ENCODE data around the gene PWWP2A. TPM values are rescaled to one million over a fixed set of nuclear protein-coding genes. Genes with fewer than 3 reads are reported as not detected.
"Not testable (repeated sequence)": the region's sequence is repeated elsewhere in the genome, so short reads cannot be mapped to it uniquely, and the experiment has no call there.

The PWWP2A gene
- total RNA-seq, 1 donor from 2014 or later = 29.2 TPM

DNA sequence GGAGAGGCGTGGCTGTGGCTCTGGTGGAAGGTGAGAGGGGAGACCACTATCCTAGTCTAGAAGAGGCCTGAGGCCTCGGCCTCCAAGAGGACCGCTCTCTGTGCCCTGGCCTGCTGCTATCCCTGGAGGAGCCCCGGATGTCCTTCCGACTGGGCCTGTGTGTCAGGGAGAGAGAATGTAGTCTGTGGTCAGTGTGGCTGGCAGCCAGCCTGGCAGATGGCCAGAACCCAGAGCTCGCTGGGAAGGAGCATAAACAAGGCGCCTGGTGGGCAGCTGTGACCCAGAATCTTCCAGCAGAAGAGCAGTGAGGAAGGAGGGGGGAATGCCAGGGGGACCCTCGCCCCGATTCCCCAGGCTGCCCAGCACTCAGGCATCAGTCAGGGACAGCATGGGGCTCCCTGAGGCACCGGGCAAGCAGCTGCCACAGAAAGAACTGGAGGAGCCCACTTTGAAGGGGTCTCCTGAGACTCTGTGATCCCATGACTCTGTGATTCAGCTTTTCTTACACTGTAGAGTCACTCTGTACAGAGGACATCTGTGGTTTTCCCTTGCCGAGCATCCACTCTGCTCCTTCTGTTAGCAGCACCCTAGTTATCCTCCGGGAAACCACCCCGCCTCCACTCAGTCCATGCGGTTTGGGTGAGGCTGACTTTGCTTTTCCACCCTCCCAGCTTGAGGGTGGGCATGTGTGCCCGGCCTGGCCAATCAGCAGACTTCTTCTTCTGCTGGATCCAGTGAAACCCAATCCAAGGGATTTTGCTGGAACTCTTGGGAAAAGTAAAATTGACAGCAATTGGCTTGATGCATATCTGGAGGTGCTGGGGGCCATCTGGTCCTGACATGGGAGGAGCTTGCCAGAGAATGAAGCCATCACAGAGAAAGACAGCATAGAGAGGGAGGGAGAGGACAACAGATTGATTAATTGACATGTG, 46.2 kb upstream of the PWWP2A start:
- H3K4me3 Mint-ChIP-seq = no peak overlapping the region
- peak; percentile 68 for DNase-seq (ENCODE audit: extremely low spot score, unreplicated experiment)
- no peaks in the 10 kb centered on the region for H3K9me3 Mint-ChIP-seq
- H3K4me1 Mint-ChIP-seq (ENCODE audit: unreplicated experiment) = peaks cover 21% of the 10 kb centered on the region
- H3K27ac Mint-ChIP-seq = no peak overlapping the region
- no peaks in the 10 kb centered on the region for H3K36me3 Mint-ChIP-seq
- peaks cover 13% of the 10 kb centered on the region for H3K27me3 Mint-ChIP-seq
- TF ChIP-seq, protein P1, sequence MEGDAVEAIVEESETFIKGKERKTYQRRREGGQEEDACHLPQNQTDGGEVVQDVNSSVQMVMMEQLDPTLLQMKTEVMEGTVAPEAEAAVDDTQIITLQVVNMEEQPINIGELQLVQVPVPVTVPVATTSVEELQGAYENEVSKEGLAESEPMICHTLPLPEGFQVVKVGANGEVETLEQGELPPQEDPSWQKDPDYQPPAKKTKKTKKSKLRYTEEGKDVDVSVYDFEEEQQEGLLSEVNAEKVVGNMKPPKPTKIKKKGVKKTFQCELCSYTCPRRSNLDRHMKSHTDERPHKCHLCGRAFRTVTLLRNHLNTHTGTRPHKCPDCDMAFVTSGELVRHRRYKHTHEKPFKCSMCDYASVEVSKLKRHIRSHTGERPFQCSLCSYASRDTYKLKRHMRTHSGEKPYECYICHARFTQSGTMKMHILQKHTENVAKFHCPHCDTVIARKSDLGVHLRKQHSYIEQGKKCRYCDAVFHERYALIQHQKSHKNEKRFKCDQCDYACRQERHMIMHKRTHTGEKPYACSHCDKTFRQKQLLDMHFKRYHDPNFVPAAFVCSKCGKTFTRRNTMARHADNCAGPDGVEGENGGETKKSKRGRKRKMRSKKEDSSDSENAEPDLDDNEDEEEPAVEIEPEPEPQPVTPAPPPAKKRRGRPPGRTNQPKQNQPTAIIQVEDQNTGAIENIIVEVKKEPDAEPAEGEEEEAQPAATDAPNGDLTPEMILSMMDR (conservative IDR thresholded peaks at IDR 0.05) = no peak

DNA sequence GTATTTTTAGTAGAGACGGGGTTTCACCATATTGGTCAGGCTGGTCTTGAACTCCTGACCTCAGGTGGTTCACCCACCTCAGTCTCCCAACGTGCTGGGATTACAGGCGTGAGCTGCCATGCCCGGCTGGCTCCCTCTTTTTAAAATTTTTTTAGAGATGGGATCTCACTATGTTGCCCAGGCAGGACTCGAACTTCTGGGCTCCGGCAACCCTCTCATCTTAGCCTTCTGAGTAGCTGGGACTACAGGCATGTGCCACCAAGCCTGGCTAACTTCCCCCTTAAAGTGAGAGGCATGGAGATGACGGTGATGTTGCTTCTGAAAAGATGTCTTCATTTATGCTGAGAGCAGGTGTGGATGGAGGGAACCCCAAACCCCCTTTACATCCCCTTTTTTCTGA, 43.7 kb upstream of the PWWP2A start:
- Mint-ChIP-seq H3K27me3 (peaks cover 17% of the 10 kb centered on the region), H3K4me3 (no peak overlapping the region), H3K9me3 (no peaks in the 10 kb centered on the region), H3K4me1 (ENCODE audit: unreplicated experiment) (peaks cover 27% of the 10 kb centered on the region), H3K27ac (no peak overlapping the region), H3K36me3 (no peaks in the 10 kb centered on the region)
- TF ChIP-seq, protein P1 (conservative IDR thresholded peaks at IDR 0.05) = no peak
- no peak for DNase-seq (ENCODE audit: extremely low spot score, unreplicated experiment)

DNA sequence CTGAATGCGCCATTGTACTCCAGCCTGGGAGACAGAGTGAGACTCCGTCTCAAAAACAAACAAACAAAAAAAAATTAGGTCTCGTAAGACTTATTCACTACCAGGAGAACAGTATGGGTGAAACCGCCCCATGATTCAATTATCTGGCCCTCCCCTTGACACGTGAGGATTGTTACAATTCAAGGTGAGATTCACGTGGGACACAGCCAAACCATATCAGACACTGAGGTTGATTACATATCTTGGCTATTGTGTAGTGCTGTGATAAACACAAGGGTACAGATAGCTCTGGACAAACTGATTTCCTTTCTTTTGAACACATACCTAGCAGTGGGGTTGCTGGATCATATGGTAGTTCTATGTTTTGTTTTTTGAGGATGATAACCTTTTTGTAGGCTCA, 42.4 kb upstream of the PWWP2A start:
- no peaks in the 10 kb centered on the region for H3K36me3 Mint-ChIP-seq
- TF ChIP-seq, protein P1 (conservative IDR thresholded peaks at IDR 0.05) = no peak
- H3K27ac Mint-ChIP-seq = no peak overlapping the region

DNA sequence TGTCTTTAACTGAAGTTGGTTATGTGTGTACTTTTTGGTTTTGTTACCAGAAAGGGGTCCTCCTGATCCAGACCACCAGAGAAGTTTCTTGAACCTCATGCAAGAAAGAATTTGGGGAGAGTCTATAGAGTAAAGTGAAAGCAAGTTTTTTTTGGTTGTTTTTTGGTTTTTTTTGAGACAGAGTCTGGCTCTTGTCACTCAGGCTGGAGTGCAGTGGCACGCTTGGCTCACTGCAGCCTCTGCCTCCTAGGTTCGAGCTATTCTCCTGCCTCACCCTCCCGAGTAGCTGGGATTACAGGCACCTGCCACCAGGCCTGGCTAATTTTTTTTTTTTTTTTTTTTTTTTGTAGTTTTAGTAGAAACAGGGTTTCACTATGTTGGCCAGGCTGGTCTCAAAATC, 41.6 kb upstream of the PWWP2A start:
- H3K4me3 Mint-ChIP-seq; H3K9me3 Mint-ChIP-seq; H3K27ac Mint-ChIP-seq; DNase-seq (ENCODE audit: extremely low spot score, unreplicated experiment); H3K36me3 Mint-ChIP-seq: not testable (repeated sequence)
- H3K4me1 Mint-ChIP-seq (ENCODE audit: unreplicated experiment) = peaks cover 21% of the 10 kb centered on the region
- H3K27me3 Mint-ChIP-seq = peaks cover 11% of the 10 kb centered on the region

More for the DNA sequence above, 42.4 kb upstream of the PWWP2A start:
- peaks cover 17% of the 10 kb centered on the region for H3K27me3 Mint-ChIP-seq
- H3K9me3 Mint-ChIP-seq = no peaks in the 10 kb centered on the region
- DNase-seq (ENCODE audit: extremely low spot score, unreplicated experiment) = no peak
- H3K4me3 Mint-ChIP-seq = no peak overlapping the region
- H3K4me1 Mint-ChIP-seq (ENCODE audit: unreplicated experiment) = peaks cover 27% of the 10 kb centered on the region

DNA sequence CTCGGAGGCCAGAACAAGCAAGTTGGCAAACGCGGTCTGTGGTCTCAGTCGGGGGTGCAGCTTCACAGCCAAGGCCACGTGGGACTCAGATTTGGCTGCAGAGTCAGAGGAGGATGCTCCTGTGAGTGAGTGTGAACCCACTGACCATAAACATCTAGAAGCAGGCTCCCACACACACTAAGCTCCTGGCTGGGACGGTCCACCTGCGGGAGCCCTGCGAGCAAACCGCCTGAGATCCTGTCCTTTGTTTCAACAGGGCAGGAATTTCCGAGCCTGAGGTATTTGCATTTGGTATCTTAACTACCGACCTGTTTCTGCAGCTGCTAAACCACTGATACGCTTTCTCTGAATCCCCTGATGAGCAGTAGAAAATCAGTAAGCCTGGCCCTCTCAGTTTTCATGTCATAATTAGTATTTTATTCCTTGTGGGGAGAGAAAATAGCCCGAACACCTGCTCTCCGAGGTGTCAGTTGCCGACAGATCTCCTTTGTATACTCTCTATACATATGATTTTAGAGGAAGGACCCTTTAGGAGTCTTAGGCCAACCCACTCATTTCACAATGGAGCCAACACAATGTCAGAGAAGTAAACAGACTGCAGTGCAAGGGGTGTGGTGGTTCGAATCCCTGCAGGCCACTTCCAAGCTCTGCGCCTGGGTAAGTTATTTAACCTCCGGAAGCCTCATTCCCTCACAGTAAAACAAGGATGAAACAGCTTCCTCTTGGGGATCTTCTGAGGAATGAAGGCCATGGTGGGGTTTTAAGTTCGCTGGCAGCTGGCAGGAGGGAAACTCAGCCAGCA, 40.9 kb upstream of the PWWP2A start:
- no peak for DNase-seq (ENCODE audit: extremely low spot score, unreplicated experiment)
- peaks cover 21% of the 10 kb centered on the region for H3K4me1 Mint-ChIP-seq (ENCODE audit: unreplicated experiment)
- H3K4me3 Mint-ChIP-seq = no peak overlapping the region
- peaks cover 8% of the 10 kb centered on the region for H3K27me3 Mint-ChIP-seq
- H3K9me3 Mint-ChIP-seq = peaks cover 1% of the 10 kb centered on the region
- TF ChIP-seq, protein P1 (conservative IDR thresholded peaks at IDR 0.05) = no peak
- no peaks in the 10 kb centered on the region for H3K36me3 Mint-ChIP-seq
- H3K27ac Mint-ChIP-seq = peak overlapping the region; percentile 24

DNA sequence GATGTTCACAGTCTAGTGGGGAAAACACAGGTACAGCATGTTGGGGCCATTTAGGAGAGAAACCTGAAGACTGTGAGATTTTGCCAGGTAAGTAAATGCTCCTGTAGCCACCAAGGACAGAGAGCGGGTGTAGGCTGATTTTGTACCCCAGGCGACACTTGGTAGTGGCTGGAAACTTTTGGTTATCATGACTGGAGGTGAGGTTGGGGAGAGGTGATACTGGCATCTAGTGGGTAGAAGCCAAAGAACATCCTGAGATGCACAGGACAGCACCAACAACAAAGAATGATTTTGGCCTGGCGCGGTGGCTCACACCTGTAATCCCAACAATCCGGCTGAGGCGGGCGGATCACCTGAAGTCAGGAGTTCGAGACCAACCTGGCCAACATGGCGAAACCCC, 38.8 kb upstream of the PWWP2A start:
- Mint-ChIP-seq H3K4me1 (ENCODE audit: unreplicated experiment) (peaks cover 17% of the 10 kb centered on the region), H3K36me3 (no peaks in the 10 kb centered on the region), H3K27ac (no peak overlapping the region), H3K27me3 (peaks cover 4% of the 10 kb centered on the region), H3K4me3 (no peak overlapping the region), H3K9me3 (peaks cover 4% of the 10 kb centered on the region)
- TF ChIP-seq, protein P1 (conservative IDR thresholded peaks at IDR 0.05) = no peak
- DNase-seq (ENCODE audit: extremely low spot score, unreplicated experiment) = no peak
